WERI-Rb-1 (cell line): ENCODE measurements around the gene INO80D.

ENCODE experiments used
- DNase-seq: peaks from one replicate; pipeline ENCODE4 v3.0.0-alpha.2; 2020
- H3K27ac ChIP-seq: fragments of 250-450 bp; sonication (Bioruptor Pico); 2 replicates; pipeline ENCODE4 v1.5.1; 2020; ENCODE audit warnings: mild to moderate bottlenecking, moderate library complexity
- H3K27me3 ChIP-seq: fragments of 250-450 bp; sonication (Bioruptor Pico); 2 replicates; pipeline ENCODE4 v1.5.1; 2021; ENCODE audit warnings: mild to moderate bottlenecking, low read depth, moderate library complexity; ENCODE audit not compliant: insufficient read depth, severe bottlenecking
- H3K36me3 ChIP-seq: fragments of 250-450 bp; sonication (Bioruptor Pico); 2 replicates; pipeline ENCODE4 v1.5.1; 2020; ENCODE audit warnings: mild to moderate bottlenecking, moderate library complexity
- H3K4me3 ChIP-seq: 2 replicates; pipeline ENCODE4 v1.5.1; 2011; ENCODE audit warnings: low read depth, mild to moderate bottlenecking, control low read depth, low read length
- H3K9me3 ChIP-seq: fragments of 250-450 bp; sonication (Bioruptor Pico); 2 replicates; pipeline ENCODE4 v1.5.1; 2021; ENCODE audit warnings: mild to moderate bottlenecking, moderate library complexity; ENCODE audit not compliant: severe bottlenecking
- TF ChIP-seq, protein P1 (sequence below): IDR thresholded peaks from 2 replicates; pipeline ENCODE4 v1.5.1; 2011; ENCODE audit warnings: low read depth, mild to moderate bottlenecking, control low read depth, inconsistent platforms, low read length

INO80D gene

DNA sequence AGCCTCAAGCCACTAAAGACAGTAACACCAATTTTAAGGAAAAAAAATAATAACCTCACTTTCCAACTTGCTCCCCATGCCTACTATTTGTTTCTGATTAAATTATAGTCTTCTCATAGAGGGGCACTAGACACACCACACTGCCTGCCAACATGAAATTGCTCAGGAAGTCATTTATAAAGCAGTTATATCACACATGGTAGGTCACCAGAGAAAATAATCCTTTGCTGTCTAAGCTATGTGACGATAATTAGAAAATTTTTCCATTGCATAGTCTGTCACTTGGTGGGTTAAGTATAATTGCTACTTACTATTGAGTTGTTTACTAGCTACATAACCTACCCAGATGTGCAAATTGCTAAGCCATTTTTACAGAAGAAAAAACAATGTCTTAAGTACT is 85.2 kb downstream of the INO80D start:
- Histone ChIP-seq H3K27me3 (no peaks in the 10 kb centered on the region), H3K9me3 (no peaks in the 10 kb centered on the region), H3K36me3 (peaks cover 20% of the 10 kb centered on the region), H3K4me3 (no peak overlapping the region), H3K27ac (no peak overlapping the region)
- no peak for DNase-seq
- TF ChIP-seq, protein P1, sequence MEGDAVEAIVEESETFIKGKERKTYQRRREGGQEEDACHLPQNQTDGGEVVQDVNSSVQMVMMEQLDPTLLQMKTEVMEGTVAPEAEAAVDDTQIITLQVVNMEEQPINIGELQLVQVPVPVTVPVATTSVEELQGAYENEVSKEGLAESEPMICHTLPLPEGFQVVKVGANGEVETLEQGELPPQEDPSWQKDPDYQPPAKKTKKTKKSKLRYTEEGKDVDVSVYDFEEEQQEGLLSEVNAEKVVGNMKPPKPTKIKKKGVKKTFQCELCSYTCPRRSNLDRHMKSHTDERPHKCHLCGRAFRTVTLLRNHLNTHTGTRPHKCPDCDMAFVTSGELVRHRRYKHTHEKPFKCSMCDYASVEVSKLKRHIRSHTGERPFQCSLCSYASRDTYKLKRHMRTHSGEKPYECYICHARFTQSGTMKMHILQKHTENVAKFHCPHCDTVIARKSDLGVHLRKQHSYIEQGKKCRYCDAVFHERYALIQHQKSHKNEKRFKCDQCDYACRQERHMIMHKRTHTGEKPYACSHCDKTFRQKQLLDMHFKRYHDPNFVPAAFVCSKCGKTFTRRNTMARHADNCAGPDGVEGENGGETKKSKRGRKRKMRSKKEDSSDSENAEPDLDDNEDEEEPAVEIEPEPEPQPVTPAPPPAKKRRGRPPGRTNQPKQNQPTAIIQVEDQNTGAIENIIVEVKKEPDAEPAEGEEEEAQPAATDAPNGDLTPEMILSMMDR: no peak

DNA sequence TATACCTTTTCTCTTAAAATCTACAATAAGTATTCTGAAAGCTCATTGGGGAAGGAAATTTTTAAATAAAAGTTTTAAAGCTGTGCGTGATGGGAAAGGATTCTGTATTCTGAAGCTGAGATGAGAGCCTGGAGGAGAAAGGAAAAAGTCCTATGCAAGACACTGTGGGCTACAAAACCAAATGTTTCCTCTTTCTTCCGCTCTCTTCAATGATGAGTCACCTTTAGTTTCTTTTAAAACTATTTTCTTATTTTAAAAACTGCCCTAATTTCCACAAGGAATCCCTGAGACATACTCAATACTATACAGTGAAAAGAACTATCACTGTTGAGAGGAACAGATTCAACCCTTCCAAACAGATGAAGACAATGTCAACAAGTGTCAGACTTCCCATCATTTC is 87.4 kb downstream of the INO80D start:
- Histone ChIP-seq H3K4me3 (no peak overlapping the region), H3K36me3 (peaks cover 3% of the 10 kb centered on the region), H3K27me3 (no peaks in the 10 kb centered on the region), H3K9me3 (no peaks in the 10 kb centered on the region), H3K27ac (no peak overlapping the region)
- DNase-seq: no peak
- TF ChIP-seq, protein P1: no peak

- Histone ChIP-seq H3K27me3 (no peaks in the 10 kb centered on the region), H3K9me3 (no peaks in the 10 kb centered on the region)
- TF ChIP-seq, protein P1: no peak
Measured at GRCh38 chr2:205996161-205996560, 89.8 kb downstream of the INO80D start.

DNA sequence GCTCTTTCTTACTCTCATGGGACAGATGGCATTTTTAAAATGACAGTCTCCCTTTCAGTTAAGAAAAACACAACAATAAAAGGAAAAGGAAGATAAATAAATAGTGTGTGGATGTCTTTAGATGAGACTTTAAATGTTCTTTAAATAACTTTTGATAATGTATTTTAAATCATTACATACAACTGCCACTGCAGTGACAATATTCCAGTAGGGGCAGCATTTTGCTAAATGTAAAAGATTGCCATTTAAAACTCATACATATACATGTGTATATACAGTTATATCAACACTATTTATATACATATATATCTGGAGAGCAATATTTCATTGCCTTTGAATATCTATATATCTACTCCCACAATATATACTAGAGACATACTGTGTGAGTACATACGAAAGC is 90.7 kb downstream of the INO80D start:
- TF ChIP-seq, protein P1: no peak

More at GRCh38 chr2:205996161-205996560, 89.8 kb downstream of the INO80D start:
- no peak overlapping the region for H3K4me3 ChIP-seq
- no peaks in the 10 kb centered on the region for H3K36me3 ChIP-seq
- no peak overlapping the region for H3K27ac ChIP-seq
- DNase-seq: no peak

GRCh38 chr2:205994344-205994743 is 91.6 kb downstream of the INO80D start:
- Histone ChIP-seq H3K36me3 (no peaks in the 10 kb centered on the region), H3K27ac (no peak overlapping the region), H3K9me3 (no peaks in the 10 kb centered on the region), H3K27me3 (no peaks in the 10 kb centered on the region), H3K4me3 (no peak overlapping the region)
- TF ChIP-seq, protein P1: no peak
- no peak for DNase-seq

More for the DNA sequence above, 90.7 kb downstream of the INO80D start:
- Histone ChIP-seq H3K27me3 (no peaks in the 10 kb centered on the region), H3K36me3 (no peaks in the 10 kb centered on the region), H3K27ac (no peak overlapping the region), H3K9me3 (no peaks in the 10 kb centered on the region), H3K4me3 (no peak overlapping the region)
- no peak for DNase-seq

GRCh38 chr2:205990104-205990503 is 95.9 kb downstream of the INO80D start:
- Histone ChIP-seq H3K9me3 (no peaks in the 10 kb centered on the region), H3K4me3 (no peak overlapping the region), H3K36me3 (no peaks in the 10 kb centered on the region), H3K27ac (no peak overlapping the region), H3K27me3 (no peaks in the 10 kb centered on the region)
- TF ChIP-seq, protein P1: no peak
- no peak for DNase-seq
